GM20000 (cell line): ENCODE data around the gene ARMC3.

Source experiments
- DNase-seq: peaks from one replicate; pipeline ENCODE4 v3.0.0; 2012; ENCODE audit warnings: low spot score
- CTCF ChIP-seq: IDR thresholded peaks from 2 replicates; pipeline ENCODE4 v1.5.1; 2012; ENCODE audit warnings: mild to moderate bottlenecking, control low read depth; ENCODE audit errors: extremely low read depth, missing control alignments

ARMC3 gene

GRCh38 chr10:22978918-22979317 lies 51.1 kb downstream of the ARMC3 start:
- no peak for TF ChIP-seq CTCF
- DNase-seq: no peak

GRCh38 chr10:22980822-22981221 lies 53.0 kb downstream of the ARMC3 start:
- DNase-seq: no peak
- no peak for TF ChIP-seq CTCF

- no peak for DNase-seq
- no peak for TF ChIP-seq CTCF
Observed at GRCh38 chr10:22984066-22984465, 56.2 kb downstream of the ARMC3 start.

- no peak for TF ChIP-seq CTCF
- peak; percentile 22 for DNase-seq
Observed at GRCh38 chr10:22986771-22987542, 59.1 kb downstream of the ARMC3 start.

- TF ChIP-seq CTCF: peak; percentile 79
- peak; percentile 58 for DNase-seq
Observed at GRCh38 chr10:22988581-22989360, 60.9 kb downstream of the ARMC3 start.

- no peak for TF ChIP-seq CTCF
- DNase-seq: no peak
Observed at GRCh38 chr10:22990443-22990842, 62.6 kb downstream of the ARMC3 start.

GRCh38 chr10:22992075-22992474 lies 64.2 kb downstream of the ARMC3 start:
- DNase-seq: peak; percentile 32
- no peak for TF ChIP-seq CTCF
